SIG-M5 treated with dmso at 0.1 percent for 504 hours (cell line): ENCODE data around the gene POLN.

ENCODE experiments used
- DNase-seq: peaks from one replicate; lab custom pipeline; 2025; ENCODE audit not compliant: unreplicated experiment; lab: John Stamatoyannopoulos, UW

The POLN gene

DNA sequence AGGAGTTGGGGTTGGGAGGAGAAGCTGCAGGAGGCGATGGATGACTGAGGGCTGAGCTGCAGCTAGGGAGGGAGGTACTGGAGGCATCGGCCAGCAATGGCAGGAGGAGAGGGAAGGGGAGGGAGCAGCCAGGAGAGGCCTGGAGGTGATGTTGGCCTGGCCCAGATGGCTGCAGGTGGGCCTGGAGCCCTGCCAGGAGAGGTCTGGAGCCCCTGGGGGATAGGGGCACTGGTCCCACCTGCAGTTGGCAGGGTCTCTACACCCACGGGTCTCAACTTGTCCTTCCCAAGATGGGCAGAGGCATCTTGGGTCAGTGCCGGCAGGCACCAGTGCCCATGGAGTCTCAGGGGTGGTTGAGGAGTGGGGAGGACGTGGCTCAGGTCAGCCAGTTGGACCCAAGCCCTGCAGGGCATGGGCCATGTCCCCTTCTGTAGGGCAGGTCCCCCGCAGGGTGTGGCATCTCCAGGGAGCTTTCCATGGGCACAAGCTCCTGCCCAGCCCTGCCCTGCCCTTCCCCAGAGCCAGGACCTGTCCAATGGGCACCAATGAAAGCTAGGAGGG is 22.6 kb upstream of the POLN start:
- no peak for DNase-seq

DNA sequence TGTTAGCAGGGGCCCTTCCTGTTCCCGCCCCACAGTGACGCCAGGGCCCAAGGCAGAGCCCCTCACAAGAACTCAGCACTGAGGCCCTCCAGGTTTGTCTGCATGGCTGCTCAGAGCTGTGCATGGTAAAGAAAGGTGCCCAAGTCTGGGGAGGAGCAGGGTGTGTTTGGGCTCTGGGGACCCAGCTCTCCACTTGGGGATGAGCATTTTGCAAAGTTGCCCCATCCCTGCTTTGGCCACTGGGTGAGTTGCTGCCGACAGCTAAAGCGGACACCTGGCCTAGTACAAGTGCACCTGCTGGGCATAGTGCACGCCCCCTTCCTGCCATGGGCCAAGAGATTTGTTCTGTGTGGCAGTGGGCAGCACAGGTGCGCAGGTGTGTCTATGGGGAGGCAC is 22.0 kb upstream of the POLN start:
- no peak for DNase-seq

GRCh38 chr4:2262944-2263250 is 21.0 kb upstream of the POLN start:
- no peak for DNase-seq

DNA sequence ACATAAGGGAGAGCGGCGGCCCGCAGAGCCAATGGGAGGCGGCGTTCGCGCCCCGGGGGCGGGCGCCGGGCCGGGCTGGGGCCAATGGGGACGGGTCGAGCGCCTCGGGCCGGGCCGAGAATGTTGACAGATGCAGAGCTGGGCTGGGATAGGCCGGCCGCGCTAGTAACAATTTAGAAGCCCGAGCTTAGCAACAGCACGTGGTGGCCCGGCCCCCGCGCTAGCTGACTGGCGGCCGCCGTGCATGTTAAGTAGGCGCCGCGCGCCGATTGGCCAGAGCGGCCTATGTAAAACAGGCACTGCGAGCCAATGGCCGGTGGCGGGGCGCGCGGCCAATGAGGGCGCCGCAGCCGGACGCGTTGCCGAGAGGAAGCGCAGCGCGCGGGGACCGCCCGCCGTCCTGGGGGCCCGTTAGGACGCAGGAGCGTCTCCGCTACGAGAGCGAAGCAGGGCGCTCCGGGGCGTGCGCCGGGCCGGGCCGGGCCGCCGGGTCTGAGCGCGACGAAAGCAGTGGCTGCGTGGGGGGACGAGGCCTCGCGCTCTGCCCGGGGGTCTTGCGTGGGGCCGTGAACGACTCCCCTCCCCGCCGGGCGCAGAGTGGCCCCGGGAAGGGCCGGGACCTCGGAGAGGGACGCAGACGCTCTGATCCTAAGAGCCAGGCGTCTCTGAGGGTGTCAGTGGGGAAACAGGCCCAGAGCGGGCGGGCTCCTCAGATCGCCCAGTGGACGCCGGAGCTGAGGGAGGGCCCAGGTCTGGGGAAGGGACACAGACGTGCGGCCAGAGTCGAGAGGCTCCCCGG is 20.4 kb upstream of the POLN start:
- peak; percentile 97 for DNase-seq

DNA sequence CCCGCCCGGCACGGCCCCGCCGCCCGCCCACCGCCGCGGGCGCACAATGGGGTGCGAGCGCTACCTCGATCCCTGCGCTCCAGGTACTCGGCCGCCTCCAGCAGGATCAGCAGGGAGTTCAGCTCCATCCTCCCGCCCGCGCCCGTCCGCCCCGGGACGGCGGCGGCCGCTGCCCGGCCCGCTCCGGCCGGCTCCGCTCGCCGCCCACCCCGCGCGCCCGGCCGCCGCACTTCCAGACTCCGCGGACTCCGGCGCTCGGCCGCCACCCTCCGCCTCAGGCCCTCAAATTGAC is 19.9 kb upstream of the POLN start, which contains the start of gene MXD4:
Gene MXD4 (minus strand): TSS at position 257 of the 292 bp plus-strand sequence. CDS start 129 bp downstream, at position 128.
- DNase-seq: no peak

DNA sequence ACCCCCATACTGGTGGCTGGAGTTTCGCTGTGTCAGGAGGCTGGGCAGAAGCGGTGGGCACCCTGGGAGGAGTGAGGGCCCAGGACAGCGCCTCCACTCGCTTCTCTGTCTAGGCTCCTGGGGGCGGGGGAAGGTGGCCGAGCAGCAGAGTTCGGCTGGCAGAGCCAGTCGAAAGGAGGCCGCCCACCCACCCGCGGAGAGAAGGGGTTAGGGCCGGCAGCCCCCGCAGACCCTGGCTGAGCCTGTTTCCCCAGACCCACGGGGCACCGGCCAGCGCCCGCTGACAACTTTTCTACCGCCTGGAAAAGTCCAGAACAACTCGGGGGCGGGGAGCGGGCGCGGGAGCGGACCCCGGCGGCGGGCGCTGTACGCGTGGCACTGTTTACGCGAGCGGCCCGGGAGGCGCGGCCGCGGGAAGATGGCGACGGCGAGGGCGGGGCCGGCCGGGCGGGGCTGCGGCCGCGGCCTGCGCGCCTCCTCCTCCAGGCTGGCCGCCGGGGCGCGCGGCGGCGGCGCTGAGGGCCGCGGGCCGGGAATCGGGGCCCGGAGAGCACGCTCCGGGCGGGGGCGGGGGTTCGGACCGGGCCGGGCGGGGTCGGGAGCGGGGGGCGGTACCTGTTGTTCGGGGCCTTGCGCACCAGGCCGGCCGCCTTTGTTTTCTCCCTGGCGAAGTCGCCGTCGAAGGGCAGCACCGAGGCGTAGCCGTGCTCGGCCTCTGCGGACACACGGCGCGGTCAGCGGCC is 19.4 kb upstream of the POLN start:
- DNase-seq: peak; percentile 5

DNA sequence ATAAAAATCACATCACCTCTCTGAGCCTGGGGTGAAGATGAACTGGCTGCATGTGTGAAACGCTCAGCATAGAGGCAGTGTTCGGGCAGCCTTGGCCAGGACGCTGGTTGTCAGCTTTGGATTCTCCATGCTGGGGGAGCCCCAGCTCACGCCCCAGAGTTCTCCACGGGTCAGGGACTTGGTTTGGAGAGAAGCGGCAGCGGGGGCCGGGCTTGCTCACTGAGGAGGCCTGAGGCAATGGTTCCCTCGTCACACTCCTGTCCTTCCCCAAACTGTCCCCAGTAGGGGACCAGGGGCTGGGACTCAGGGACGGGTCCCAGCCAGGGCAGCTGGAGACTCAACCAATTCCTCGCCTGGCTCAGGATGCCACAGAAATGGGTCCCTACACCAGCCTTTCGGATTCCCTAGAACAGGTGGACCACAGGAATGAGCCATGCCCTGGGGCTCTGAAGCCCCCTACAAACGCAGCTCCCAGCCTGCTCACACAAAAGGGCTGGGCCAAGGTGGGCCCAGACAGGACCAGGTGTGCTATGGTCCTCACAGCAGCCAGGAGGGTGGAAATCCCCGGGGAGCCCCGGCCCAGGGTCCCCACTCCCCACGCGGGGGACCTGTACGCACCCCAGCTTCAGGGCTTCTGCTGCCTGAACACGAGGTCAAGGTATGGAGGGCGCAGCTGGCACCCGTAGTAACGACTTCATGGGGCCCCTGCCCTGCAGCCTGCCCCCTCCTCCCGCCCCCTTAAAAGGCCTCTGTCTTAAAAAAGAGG is 18.6 kb upstream of the POLN start:
- DNase-seq: no peak

GRCh38 chr4:2259541-2260343 is 17.8 kb upstream of the POLN start:
- no peak for DNase-seq

DNA sequence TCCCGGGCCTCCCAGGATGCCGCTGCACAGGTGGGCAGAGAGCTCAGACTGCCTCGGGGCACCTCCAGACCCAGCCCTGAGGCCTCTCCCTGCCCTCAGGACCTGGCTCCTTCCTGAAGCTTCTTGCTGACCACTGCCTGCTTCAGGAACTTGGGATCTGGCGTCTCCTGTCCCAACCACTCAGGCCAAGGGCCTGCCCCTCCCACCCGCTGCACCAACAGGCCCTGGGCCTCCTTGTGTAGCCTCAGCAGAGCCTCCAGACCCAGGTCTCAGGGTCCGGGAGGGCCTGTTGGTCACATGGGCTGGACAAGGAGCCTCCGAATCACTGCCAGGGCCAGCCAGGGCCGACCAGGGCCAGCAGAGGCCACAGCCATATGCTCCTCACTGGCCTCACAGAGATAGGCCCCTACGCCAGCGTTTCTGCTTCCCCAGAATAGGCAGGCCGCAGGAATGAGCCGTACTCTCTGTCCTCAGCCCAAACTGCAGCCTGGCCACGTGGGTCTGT is 17.2 kb upstream of the POLN start:
- no peak for DNase-seq

GRCh38 chr4:2258091-2259035 is 16.4 kb upstream of the POLN start:
- no peak for DNase-seq

GRCh38 chr4:2257361-2258081 is 15.6 kb upstream of the POLN start:
- no peak for DNase-seq

DNA sequence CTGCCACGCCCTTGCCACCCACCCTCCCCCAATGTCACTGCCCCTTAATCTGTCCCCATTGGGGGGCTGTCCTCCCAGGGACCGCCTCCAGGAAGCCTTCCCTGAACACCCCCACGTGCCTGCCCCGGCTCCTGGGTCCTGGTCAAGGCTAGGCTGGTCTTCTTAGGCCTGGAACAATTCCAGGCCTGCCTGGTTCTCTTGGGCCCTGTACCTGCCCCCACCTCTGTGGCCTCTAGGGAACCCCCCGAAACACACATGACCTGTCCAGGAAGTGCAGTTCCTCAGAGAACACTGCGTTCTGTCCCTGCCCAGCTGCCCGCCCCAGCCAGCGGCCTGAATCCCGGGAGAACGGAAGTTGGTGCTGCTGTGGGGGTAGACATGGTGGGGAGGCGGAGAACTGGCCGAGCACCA is 14.9 kb upstream of the POLN start:
- no peak for DNase-seq

GRCh38 chr4:2256156-2256731 is 14.3 kb upstream of the POLN start:
- DNase-seq: no peak

DNA sequence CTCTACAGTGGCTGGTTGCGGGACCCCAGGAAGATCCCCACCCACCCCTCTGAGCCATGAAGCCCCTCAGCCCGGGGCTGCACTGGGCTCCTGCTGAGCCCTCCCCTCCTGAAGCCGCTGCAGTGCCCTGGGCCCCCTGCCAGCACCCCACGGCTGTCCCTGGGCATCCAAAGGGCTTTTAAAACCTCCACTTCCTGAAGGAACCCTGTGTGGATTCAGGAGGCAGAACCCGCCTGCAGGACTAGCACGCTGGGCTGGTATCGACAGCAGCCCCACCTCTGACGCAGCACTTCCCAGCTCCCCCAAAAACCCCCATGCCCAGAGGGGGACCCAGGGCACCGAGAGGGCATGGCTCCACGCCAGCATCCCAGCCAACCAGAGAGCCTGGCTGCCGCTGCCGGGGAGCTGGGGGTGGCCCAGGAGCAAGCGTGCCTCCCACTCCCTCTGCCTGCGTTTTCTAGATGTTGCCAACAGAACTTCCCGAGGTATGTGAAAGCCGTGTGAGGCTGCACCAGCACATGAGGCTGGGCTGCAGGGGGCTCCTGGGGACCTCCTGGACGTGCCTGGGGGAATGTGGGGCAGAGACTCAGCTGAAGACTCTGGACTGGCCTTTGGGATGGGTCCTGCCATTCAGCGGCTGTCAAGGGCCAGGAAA is 13.7 kb upstream of the POLN start:
- DNase-seq: no peak

- DNase-seq: no peak
Observed at GRCh38 chr4:2254665-2255500, 13.0 kb upstream of the POLN start.

GRCh38 chr4:2253160-2254084 is 11.5 kb upstream of the POLN start:
- no peak for DNase-seq
